ENCODE results near the gene LTK. TPM values are rescaled to one million over a fixed set of nuclear protein-coding genes. Genes with fewer than 3 reads are reported as not detected.

LTK gene
- total RNA-seq, 1 experiment from 2014 or later = 9.2 TPM

- no TSS peak for BruUV-seq (replicated peaks)
- ChIA-PET RAD21 (ENCODE audit: low non-redundant PET in 1 of 2, low total read pairs in 2 of 2, uncharacterized antibody in 2 of 2, unreplicated experiment in 2 of 2) (interaction anchor here (0.6 to 1.8 kb wide), 4 partner anchors 24 to 326 kb away, joined by 3 to 4 read pairs (median 4); no protein-coding TSS in a partner anchor), CTCF (interaction anchor here (1.2 to 2.3 kb wide), 2 partner anchors 42 to 50 kb away, joined by 5 to 28 read pairs; no protein-coding TSS in a partner anchor), POLR2A (no interaction called here)
- Histone ChIP-seq H2AFZ (ENCODE audit: low read depth, low read length, poor library complexity, severe bottlenecking) (no peak overlapping the region), H3K79me2 (ENCODE audit: insufficient read depth, low read length) (no peaks in the 10 kb centered on the region), H3K9ac (ENCODE audit: low read length) (no peak overlapping the region), H4K20me1 (ENCODE audit: insufficient read depth) (no peaks in the 10 kb centered on the region), H3K9me3 (ENCODE audit: control insufficient read depth in 1 of 2, insufficient read depth in 1 of 2, low read depth in 1 of 2, low read length in 2 of 2) (no peaks in the 10 kb centered on the region), H3K27ac (ENCODE audit: low read depth, low read length) (no peak overlapping the region), H3K36me3 (ENCODE audit: control insufficient read depth in 1 of 2, insufficient read depth in 2 of 2, low read length in 2 of 2) (no peaks in the 10 kb centered on the region; a peak in 1 of 4 replicates), H3K4me3 (replicated peaks in 1 of 2; ENCODE audit: low read depth in 1 of 2, low read length in 2 of 2) (no peak overlapping the region), H3K27me3 (ENCODE audit: insufficient read depth, low read length) (no peaks in the 10 kb centered on the region), H3K9me2 (ENCODE audit: insufficient read depth) (no peaks in the 10 kb centered on the region), H3K4me1 (ENCODE audit: control insufficient read depth in 1 of 2, insufficient read depth in 2 of 2, low read length in 2 of 2) (peaks cover 17 to 25% of the 10 kb centered on the region in 2 experiments), H3K4me2 (ENCODE audit: low read length) (peak overlapping the region; percentile 45)
- ATAC-seq (peak; percentile 49; the same call in 1 of the 2 replicates), DNase-seq (ENCODE audit: low read depth, low spot score) (no peak)
- no peak for TF ChIP-seq TCF7L2 (IDR thresholded peaks at IDR 0.05; ENCODE audit: borderline replicate concordance, extremely low read depth, insufficient read depth, insufficient read length)
- no peak for TF ChIP-seq ZBTB33 (IDR thresholded peaks at IDR 0.05; ENCODE audit: extremely low read depth, insufficient replicate concordance, low read length)
- no peak for TF ChIP-seq POLR2AphosphoS5 (IDR thresholded peaks at IDR 0.05; ENCODE audit: low read depth, low read length)
- no peak for TF ChIP-seq RAD21 (IDR thresholded peaks at IDR 0.05; ENCODE audit: low read depth)
- TF ChIP-seq JUND (IDR thresholded peaks at IDR 0.05) = no peak
- intact Hi-C loops (cut with micrococcal nuclease) = loop anchor here (1.0 kb wide), 1 partner anchor 43 kb away; no protein-coding TSS in a partner anchor
Measured at GRCh38 chr15:41507820-41508290, 5.8 kb downstream of the LTK start.

GRCh38 chr15:41506796-41507341 is 6.8 kb downstream of the LTK start:
- no peak overlapping the region for H3K9ac ChIP-seq (ENCODE audit: low read length)
- no peak overlapping the region for H2AFZ ChIP-seq (ENCODE audit: low read depth, low read length, poor library complexity, severe bottlenecking)
- ChIA-PET POLR2A (no interaction called here), CTCF (interaction anchor here (1.2 to 2.3 kb wide), 2 partner anchors 41 to 51 kb away, joined by 5 to 28 read pairs; no protein-coding TSS in a partner anchor), RAD21 (ENCODE audit: low non-redundant PET in 1 of 2, low total read pairs in 2 of 2, uncharacterized antibody in 2 of 2, unreplicated experiment in 2 of 2) (interaction anchor here in 1 of 2 experiments (1.1 kb wide), 1 partner anchor 41 kb away, joined by 4 read pairs; no protein-coding TSS in a partner anchor)
- no peaks in the 10 kb centered on the region for H3K79me2 ChIP-seq (ENCODE audit: insufficient read depth, low read length)
- H3K4me2 ChIP-seq (ENCODE audit: low read length) = no peak overlapping the region
- no peaks in the 10 kb centered on the region for H3K9me2 ChIP-seq (ENCODE audit: insufficient read depth)
- intact Hi-C loops (cut with micrococcal nuclease) = loop anchor here (1.0 kb wide), 1 partner anchor 42 kb away; no protein-coding TSS in a partner anchor
- H3K36me3 ChIP-seq (ENCODE audit: control insufficient read depth in 1 of 2, insufficient read depth in 2 of 2, low read length in 2 of 2) = no peaks in the 10 kb centered on the region; a peak in 1 of 4 replicates
- no peaks in the 10 kb centered on the region for H3K9me3 ChIP-seq (ENCODE audit: control insufficient read depth in 1 of 2, insufficient read depth in 1 of 2, low read depth in 1 of 2, low read length in 2 of 2)
- peaks cover 13 to 21% of the 10 kb centered on the region in 2 experiments for H3K4me1 ChIP-seq (ENCODE audit: control insufficient read depth in 1 of 2, insufficient read depth in 2 of 2, low read length in 2 of 2)
- no TSS peak for BruUV-seq (replicated peaks)
- no peaks in the 10 kb centered on the region for H3K27me3 ChIP-seq (ENCODE audit: insufficient read depth, low read length)
- DNase-seq (ENCODE audit: low read depth, low spot score) = no peak
- H3K27ac ChIP-seq (ENCODE audit: low read depth, low read length) = no peak overlapping the region
- H3K4me3 ChIP-seq (replicated peaks in 1 of 2; ENCODE audit: low read depth in 1 of 2, low read length in 2 of 2) = no peak overlapping the region
- ATAC-seq = peak; percentile 85
- no peak for TF ChIP-seq EZH2 (IDR thresholded peaks at IDR 0.05)
- TF ChIP-seq ATF3 (IDR thresholded peaks at IDR 0.05) = no peak
- no peak for TF ChIP-seq EGR1 (IDR thresholded peaks at IDR 0.05; ENCODE audit: low read depth)
- TF ChIP-seq TCF7L2 (IDR thresholded peaks at IDR 0.05; ENCODE audit: borderline replicate concordance, extremely low read depth, insufficient read depth, insufficient read length) = no peak
- peak; percentile 41 to 53 (median 52); a peak in 4 of 6 replicates for TF ChIP-seq CTCF (IDR thresholded peaks at IDR 0.05 in 2 of 3, conservative IDR thresholded peaks at IDR 0.05 in 1 of 3; ENCODE audit: borderline replicate concordance in 1 of 3, insufficient read depth in 1 of 3, low read depth in 2 of 3, low read length in 2 of 3)
- TF ChIP-seq SP1 (IDR thresholded peaks at IDR 0.05; ENCODE audit: low read depth) = no peak
- H4K20me1 ChIP-seq (ENCODE audit: insufficient read depth) = no peaks in the 10 kb centered on the region

All from HCT116 (cell line).